ENCODE measurements around the gene PSD.

- TF ChIP-seq POLR2A (IDR thresholded peaks at IDR 0.05; ENCODE audit: low read depth, low read length) (no peak), CREM (IDR thresholded peaks at IDR 0.05; ENCODE audit: low read depth) (no peak), CTCF (IDR thresholded peaks at IDR 0.05 in 2 of 3, conservative IDR thresholded peaks at IDR 0.05 in 1 of 3; ENCODE audit: control insufficient read depth in 2 of 3, extremely low read depth in 1 of 3, insufficient read depth in 1 of 3, low read depth in 3 of 3, low read length in 3 of 3) (no peak), EZH2 (IDR thresholded peaks at IDR 0.05; ENCODE audit: borderline replicate concordance, control insufficient read depth, low read depth, low read length) (no peak), BRCA1 (IDR thresholded peaks at IDR 0.05; ENCODE audit: low read depth, low read length) (no peak), CBFB (IDR thresholded peaks at IDR 0.05; ENCODE audit: low read depth) (no peak), CBX3 (IDR thresholded peaks at IDR 0.05; ENCODE audit: borderline replicate concordance, low read depth) (no peak), JUNB (IDR thresholded peaks at IDR 0.05) (no peak), RAD21 (IDR thresholded peaks at IDR 0.05; ENCODE audit: insufficient read depth, low read depth, low read length) (no peak), ATF3 (IDR thresholded peaks at IDR 0.05; ENCODE audit: borderline replicate concordance, extremely low read depth, low read depth, low read length) (no peak), NR2F1 (conservative IDR thresholded peaks at IDR 0.05) (no peak)
Observed at GRCh38 chr10:102436312-102436711, 17.7 kb upstream of the PSD start.

Measured in GM12878 (cell line).